Choroid plexus epithelial cell (primary cell): ENCODE measurements around the gene HRH2.

ENCODE experiments used
- DNase-seq: peaks from one replicate; pipeline ENCODE4 v3.0.0-alpha.2; 2010; ENCODE audit warnings: low read depth
- H3K4me3 ChIP-seq: 2 replicates; pipeline ENCODE4 v1.5.1; 2011; ENCODE audit warnings: low read depth, mild to moderate bottlenecking, control low read depth, low read length, moderate library complexity
- CTCF ChIP-seq: conservative IDR thresholded peaks from 2 replicates; pipeline ENCODE4 v1.5.1; 2011; ENCODE audit warnings: low read depth, mild to moderate bottlenecking, control low read depth, inconsistent platforms, low read length, moderate library complexity

HRH2 gene

GRCh38 chr5:175692235-175692995 lies 34.5 kb downstream of the HRH2 start:
- no peak for DNase-seq
- H3K4me3 ChIP-seq = no peak overlapping the region
- no peak for TF ChIP-seq CTCF

GRCh38 chr5:175692996-175693710 lies 35.3 kb downstream of the HRH2 start:
- TF ChIP-seq CTCF = no peak
- DNase-seq = no peak
- no peak overlapping the region for H3K4me3 ChIP-seq

GRCh38 chr5:175693741-175694140 lies 35.9 kb downstream of the HRH2 start:
- no peak for TF ChIP-seq CTCF
- DNase-seq = no peak
- H3K4me3 ChIP-seq = no peak overlapping the region

- TF ChIP-seq CTCF = no peak
- DNase-seq = no peak
- H3K4me3 ChIP-seq = no peak overlapping the region
Observed at GRCh38 chr5:175694371-175695160, 36.7 kb downstream of the HRH2 start.

- TF ChIP-seq CTCF = no peak
- H3K4me3 ChIP-seq = no peak overlapping the region
- DNase-seq = no peak
Observed at GRCh38 chr5:175695161-175696126, 37.6 kb downstream of the HRH2 start.
